Measurements from ENCODE around the gene NAA25. TPM values are rescaled to one million over a fixed set of nuclear protein-coding genes. Genes with fewer than 3 reads are reported as not detected.

Gene NAA25
- total RNA-seq, 1 donor from 2014 or later: 24.1 TPM

- no peaks in the 10 kb centered on the region for H3K4me1 ChIP-seq
- TF ChIP-seq CTCF (IDR thresholded peaks at IDR 0.05): no peak
- TF ChIP-seq POLR2A (IDR thresholded peaks at IDR 0.05): no peak
- TF ChIP-seq POLR2AphosphoS5 (IDR thresholded peaks at IDR 0.05; ENCODE audit: insufficient read depth in 1 of 2, low read depth in 1 of 2): peak in 1 of 2 donors; percentile 62
- no peak overlapping the region for H3K27ac ChIP-seq
- H3K27me3 ChIP-seq: no peaks in the 10 kb centered on the region
- H3K9me3 ChIP-seq: no peaks in the 10 kb centered on the region
- H3K4me3 ChIP-seq: no peak overlapping the region
- DNase-seq (ENCODE audit: extremely low spot score in 2 of 2): no peak
- peaks cover 0 to 86% of the 10 kb centered on the region in 2 donors for H3K36me3 ChIP-seq
- intact Hi-C loops (cut with DNase I): no loop called here
These were observed 41.0 kb upstream of the NAA25 start for GRCh38 chr12:112149596-112149995.

- TF ChIP-seq POLR2A (IDR thresholded peaks at IDR 0.05) (no peak), CTCF (IDR thresholded peaks at IDR 0.05) (no peak), POLR2AphosphoS5 (IDR thresholded peaks at IDR 0.05; ENCODE audit: insufficient read depth in 1 of 2, low read depth in 1 of 2) (no peak)
- Histone ChIP-seq H3K4me3 (no peak overlapping the region), H3K27me3 (no peaks in the 10 kb centered on the region), H3K9me3 (no peaks in the 10 kb centered on the region), H3K27ac (no peak overlapping the region), H3K4me1 (no peaks in the 10 kb centered on the region), H3K36me3 (peaks cover 0 to 89% of the 10 kb centered on the region in 2 donors)
- intact Hi-C loops (cut with DNase I): no loop called here
- no peak for DNase-seq (ENCODE audit: extremely low spot score in 2 of 2)
These were observed 39.5 kb upstream of the NAA25 start for GRCh38 chr12:112148031-112148513.

- Histone ChIP-seq H3K36me3 (peaks cover 0 to 89% of the 10 kb centered on the region in 2 donors), H3K4me3 (no peak overlapping the region), H3K27ac (no peak overlapping the region), H3K9me3 (no peaks in the 10 kb centered on the region), H3K4me1 (no peaks in the 10 kb centered on the region), H3K27me3 (no peaks in the 10 kb centered on the region)
- TF ChIP-seq POLR2AphosphoS5 (IDR thresholded peaks at IDR 0.05; ENCODE audit: insufficient read depth in 1 of 2, low read depth in 1 of 2): no peak
- TF ChIP-seq CTCF (IDR thresholded peaks at IDR 0.05): no peak
- no peak for TF ChIP-seq POLR2A (IDR thresholded peaks at IDR 0.05)
- no peak for DNase-seq (ENCODE audit: extremely low spot score in 2 of 2)
- intact Hi-C loops (cut with DNase I): no loop called here
These were observed 37.5 kb upstream of the NAA25 start for GRCh38 chr12:112146123-112146522.

- no peaks in the 10 kb centered on the region for H3K27me3 ChIP-seq
- peak in 1 of 2 donors; percentile 31 for DNase-seq (ENCODE audit: extremely low spot score in 2 of 2)
- no peak overlapping the region for H3K4me3 ChIP-seq
- intact Hi-C loops (cut with DNase I): no loop called here
- H3K9me3 ChIP-seq: no peaks in the 10 kb centered on the region
- H3K27ac ChIP-seq: no peak overlapping the region
- no peaks in the 10 kb centered on the region for H3K4me1 ChIP-seq
- H3K36me3 ChIP-seq: peaks cover 0 to 94% of the 10 kb centered on the region in 2 donors
- TF ChIP-seq CTCF (IDR thresholded peaks at IDR 0.05) (no peak), POLR2AphosphoS5 (IDR thresholded peaks at IDR 0.05; ENCODE audit: insufficient read depth in 1 of 2, low read depth in 1 of 2) (no peak), POLR2A (IDR thresholded peaks at IDR 0.05) (no peak)
These were observed 32.1 kb upstream of the NAA25 start for GRCh38 chr12:112140728-112141127.

- no peak for DNase-seq (ENCODE audit: extremely low spot score in 2 of 2)
- H3K4me1 ChIP-seq: peaks cover 23% of the 10 kb centered on the region
- no peaks in the 10 kb centered on the region for H3K9me3 ChIP-seq
- H3K27ac ChIP-seq: no peak overlapping the region
- no peak overlapping the region for H3K4me3 ChIP-seq
- H3K27me3 ChIP-seq: no peaks in the 10 kb centered on the region
- intact Hi-C loops (cut with DNase I): no loop called here
- TF ChIP-seq POLR2A (IDR thresholded peaks at IDR 0.05): no peak
- TF ChIP-seq POLR2AphosphoS5 (IDR thresholded peaks at IDR 0.05; ENCODE audit: insufficient read depth in 1 of 2, low read depth in 1 of 2): no peak
- TF ChIP-seq CTCF (IDR thresholded peaks at IDR 0.05): no peak
- H3K36me3 ChIP-seq: peaks cover 0 to 47% of the 10 kb centered on the region in 2 donors
These were observed 26.1 kb upstream of the NAA25 start for GRCh38 chr12:112134731-112135130.

Measured in vagina (tissue), 2 donors.